Measurements from ENCODE around the gene PRKAG2.

Gene PRKAG2

DNA sequence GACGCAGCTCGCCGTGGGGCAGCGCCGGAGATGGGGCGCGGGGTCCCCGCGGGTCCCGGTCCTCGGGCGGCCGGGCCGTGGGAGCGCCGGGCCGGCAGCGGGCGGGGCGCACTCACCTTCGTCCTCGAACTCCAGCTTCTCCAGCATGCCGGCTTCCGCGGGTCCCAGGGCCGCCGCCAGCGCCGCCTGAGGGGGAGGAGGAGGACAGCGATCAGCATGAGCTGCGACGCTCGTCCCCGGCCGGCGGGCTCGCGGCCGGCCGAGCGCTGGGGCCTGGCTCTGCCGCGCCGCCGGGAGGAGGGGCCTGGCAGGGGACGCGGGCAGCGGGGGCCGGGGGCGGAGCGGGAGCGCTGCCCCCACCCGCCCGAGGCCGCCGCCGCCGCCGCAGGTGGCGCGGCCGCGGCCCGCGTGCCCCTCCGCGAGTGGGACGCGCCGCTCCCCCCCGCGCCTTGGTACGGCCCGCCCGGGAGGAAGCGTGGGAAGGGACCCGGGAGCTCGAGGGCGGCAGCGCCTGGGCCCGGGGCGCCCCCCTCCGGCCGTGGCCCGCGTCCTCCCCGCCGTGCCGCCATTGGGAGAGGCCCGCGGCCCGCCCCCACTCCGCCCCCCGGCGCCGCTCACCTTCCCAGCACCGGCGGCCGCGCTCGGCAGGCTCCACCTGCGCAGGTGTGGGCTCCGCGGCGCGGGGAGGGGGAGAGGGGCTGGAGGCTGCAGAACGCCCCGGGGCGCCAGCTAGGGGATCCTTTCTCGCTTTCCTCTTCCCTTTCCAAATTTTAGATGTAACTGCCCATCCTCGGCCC lies 244.8 kb downstream of the PRKAG2 start:
- peak; percentile 90 for DNase-seq

DNA sequence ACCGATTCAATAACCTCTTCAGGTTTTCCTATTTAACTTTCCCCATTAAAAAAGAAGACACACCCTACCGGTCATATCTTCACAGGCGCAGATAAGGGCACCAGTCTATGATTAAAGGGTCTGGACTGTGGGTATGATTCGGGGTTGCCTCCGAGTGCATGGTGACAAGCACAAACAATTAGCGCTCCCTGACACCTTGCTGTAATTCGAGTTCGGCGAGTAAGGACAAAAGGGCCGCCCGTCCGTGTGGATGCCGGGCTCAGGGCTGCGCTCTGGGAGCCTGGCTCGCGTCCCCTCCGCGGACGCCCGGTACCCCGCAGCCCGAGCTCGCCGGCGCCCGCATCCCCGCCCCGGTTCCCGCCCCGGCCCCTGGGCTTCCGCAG lies 245.4 kb downstream of the PRKAG2 start:
- no peak for DNase-seq

DNA sequence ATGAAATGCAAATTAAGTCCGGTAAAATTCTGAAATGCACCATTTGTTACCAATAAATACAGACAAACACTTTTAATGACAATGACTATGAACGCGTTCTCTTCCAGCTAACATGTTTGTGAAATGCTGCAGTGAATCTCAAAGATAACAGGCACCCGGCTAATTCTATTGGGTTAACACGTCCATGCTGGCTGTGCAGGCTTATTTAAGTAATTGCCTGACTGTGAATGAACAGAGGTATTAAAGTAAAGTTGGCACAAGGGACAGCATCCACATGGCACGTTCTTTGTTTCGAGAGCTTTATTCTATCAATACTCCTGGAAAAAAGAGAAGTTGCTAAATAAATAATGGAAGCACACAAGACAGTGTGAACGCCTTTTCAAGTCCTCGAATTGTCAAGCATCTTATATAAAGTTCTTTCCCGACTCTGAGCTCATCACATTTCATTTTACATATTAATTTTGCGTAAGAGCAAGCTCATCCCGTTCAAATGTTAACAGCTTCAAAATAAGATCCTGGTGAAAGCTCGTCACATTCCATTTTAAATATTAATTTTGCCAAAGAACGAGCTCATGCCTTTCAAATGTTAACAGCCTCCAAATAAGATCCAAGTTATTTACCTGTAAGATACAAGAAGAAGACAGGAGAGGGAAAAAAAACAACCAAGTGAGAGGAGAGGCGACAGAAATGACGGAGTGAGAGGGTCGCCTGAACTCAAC lies 245.9 kb downstream of the PRKAG2 start:
- no peak for DNase-seq

DNA sequence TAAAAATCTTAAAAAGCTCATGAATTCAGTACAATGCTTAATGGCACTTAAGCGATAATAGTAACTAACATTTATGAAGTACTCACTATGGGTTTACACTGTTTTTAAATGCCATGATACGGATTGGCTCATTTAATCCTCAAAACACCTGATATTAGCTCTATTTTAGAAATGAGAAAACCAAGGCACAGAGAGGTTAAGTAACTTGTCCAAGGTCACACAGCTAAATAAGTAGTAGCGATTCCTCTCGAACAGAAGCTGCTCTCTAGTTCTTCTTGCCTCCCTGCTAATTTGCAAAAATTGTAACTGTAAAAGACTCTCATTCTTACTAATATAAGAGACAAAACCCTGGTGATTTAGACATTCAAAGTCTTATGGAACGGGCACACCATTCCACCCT lies 246.6 kb downstream of the PRKAG2 start:
- no peak for DNase-seq

DNA sequence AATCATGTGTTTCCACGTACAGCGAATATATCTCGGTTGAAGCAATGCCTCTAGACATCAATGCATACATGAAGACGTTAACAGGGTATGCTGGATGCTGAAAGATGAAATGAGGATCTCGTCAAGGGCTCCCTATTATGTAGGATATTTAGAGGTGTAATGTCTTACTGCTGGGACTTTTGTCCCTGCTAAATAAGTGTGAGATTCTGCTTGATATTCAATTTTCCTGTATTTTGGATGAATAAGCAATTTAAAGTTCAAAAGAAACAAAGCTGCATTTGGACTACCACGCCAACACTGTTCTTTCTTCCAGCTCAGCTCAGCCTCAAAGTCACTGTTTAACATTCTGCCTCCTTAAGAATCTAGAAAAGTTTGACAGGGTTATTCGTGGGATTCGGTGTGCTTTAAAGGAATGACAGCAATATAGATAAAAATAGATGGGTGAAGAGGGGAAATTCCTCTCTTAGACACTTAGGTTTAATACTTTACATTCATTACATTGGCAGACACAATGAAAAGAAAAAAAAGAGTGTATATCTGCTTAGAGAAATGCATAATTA lies 247.1 kb downstream of the PRKAG2 start:
- no peak for DNase-seq

GRCh38 chr7:151628846-151629604 lies 247.9 kb downstream of the PRKAG2 start:
- DNase-seq: peak; percentile 76

DNA sequence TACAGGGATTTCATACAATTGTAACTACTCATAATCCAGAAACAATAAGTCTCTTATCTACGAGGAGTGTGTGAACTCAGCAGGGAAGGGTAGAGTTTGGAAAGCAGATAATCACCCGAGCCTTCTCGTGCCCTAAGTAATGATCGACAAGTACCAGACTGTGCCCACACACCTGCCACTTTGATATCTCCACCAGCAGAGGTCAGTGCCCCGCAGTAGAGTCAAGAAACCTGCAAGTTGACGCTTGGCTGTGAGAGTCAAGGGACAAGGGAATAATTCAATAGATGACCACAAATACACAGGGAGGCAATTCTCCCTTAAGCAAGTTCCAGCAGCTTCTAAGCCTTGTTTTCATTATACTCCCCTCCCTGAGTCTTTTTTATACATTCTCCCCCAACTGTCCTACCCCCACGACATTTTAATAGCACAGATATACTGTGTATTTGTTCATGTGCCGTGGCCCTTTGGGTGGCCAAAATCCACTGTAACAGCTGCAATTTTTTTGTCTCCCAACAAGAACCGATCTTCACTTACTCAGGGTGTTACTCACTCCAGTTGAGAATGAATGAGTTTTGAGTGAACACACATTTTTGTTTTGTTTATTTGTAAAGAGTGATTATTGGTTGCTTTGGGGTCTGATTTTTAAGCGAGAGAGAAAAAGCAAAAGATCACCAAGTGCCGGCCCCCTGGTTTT lies 250.3 kb downstream of the PRKAG2 start:
- DNase-seq: no peak

- DNase-seq: no peak
Observed at GRCh38 chr7:151625606-151626005, 251.3 kb downstream of the PRKAG2 start.

- no peak for DNase-seq
Observed at GRCh38 chr7:151624246-151624928, 252.5 kb downstream of the PRKAG2 start.

DNA sequence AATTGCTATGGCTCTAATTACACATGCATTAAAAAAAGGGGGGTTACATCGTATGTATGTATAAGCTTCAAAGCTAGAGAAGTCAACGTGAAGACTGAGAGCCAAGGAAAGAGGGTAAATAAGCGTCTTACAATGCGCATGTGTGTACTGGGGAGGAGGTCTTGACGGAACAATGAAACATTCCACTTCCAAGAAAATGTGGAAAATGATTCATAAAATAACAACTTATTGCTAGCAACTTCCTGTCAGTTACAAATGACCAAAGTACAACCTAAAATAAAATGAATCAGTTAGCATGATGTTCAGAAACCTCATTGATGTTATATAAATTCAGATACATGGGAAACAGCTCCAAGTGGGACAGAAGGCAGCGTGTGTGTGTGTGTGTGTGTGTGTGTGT lies 253.1 kb downstream of the PRKAG2 start:
- no peak for DNase-seq

- DNase-seq: no peak
Observed at GRCh38 chr7:151621961-151622360, 255.0 kb downstream of the PRKAG2 start.

GRCh38 chr7:151616443-151617213 lies 260.3 kb downstream of the PRKAG2 start:
- DNase-seq: no peak

DNA sequence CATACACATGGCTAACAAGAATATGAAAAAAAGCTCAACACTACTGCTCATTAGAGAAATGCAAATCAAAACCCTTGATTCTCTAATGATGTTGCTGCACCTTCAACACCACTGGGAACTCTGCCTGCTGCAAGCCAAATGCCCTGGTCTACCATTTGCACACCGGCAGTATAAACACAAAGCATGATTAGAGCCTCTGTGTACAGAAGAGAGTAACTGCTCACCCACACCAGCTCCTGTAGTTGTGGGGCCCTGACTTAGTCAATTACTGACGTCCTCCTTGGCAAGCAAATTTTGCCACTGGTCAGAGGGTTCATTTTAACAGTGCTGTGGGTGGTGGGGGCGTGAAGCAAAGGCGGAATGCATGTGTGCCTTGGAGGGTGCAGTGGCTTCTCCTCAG lies 261.1 kb downstream of the PRKAG2 start:
- no peak for DNase-seq

DNA sequence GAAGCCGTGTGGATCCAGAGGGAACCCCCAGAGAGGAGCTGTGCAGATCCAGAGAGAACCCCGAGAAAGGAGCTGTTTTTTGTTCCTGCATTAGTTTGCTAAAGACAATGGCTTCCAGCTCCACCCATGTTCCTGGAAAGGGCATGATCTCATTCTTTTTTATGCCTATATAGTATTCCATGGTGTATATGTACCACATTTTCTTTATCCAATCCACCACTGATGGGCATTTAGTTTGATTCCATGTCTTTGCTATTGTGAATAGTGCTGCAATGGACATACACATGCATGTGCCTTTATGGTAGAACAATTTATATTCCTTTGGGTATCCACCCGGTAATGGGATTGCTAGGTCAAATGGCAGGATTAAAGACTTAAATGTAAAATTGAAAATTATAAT lies 261.9 kb downstream of the PRKAG2 start:
- no peak for DNase-seq

GRCh38 chr7:151614019-151614418 lies 262.9 kb downstream of the PRKAG2 start:
- no peak for DNase-seq

DNA sequence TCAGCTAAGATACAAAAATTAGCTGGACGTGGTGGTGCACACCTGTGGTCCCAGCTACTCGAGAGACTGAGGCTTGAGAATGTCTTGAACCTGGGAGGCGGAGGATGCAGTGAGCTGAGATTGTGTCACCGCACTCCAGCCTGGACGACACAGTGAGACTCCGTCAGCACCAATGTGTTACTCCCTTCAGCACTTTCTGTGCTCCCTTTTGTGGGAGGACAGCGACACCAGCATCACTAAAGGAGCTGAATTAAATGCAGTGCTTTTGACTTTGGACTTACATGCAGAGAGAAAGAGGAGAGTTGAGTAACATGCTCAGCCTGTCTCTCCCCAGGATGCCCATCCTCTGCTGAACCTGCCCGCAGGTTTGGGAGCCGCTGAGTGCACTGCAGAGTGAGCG lies 265.0 kb downstream of the PRKAG2 start:
- DNase-seq: no peak

DNA sequence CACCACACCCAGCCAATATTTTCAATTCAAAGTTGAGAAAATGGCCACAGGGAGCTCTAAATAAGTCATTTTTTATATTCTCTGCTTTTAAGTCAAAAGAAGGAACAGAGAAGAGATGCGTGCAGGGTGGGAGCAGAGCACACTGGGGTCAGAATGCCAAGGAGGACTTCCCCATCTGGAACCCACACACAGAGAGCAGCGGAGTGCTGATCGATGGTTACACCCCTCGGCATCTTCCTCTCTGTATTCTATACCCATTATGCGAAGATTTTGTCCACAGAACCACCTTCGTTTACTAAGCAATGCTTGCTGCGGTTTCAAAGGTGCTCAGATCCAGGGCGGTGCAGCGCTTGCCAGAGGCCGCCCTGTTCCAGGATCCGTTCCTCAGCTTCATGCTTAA lies 265.9 kb downstream of the PRKAG2 start:
- DNase-seq: no peak

DNA sequence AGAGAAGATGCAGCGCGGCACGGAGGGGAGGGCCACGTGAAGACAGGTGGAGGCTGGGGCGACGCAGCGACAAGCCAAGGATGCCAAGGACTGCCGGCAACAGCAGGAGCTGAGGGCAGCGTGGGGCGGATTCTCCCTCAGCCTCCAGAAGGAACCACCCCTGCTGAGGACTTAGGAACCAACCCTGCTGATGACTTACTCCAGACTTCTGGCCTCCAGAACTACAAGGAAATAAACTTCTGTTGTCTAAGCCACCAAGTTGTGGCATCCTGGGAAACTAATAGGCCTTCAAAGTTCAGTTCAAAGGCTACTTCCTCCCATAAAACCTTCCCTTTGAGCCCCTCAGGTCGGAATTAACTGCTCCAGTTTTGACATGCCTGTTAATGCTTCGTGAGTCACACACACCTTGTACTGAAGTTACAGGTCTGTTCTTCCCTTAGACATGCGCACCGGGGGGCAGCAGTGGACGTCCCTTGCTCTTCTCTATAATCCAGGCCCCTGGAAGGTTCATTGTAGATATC lies 268.8 kb downstream of the PRKAG2 start:
- peak; percentile 94 for DNase-seq

DNA sequence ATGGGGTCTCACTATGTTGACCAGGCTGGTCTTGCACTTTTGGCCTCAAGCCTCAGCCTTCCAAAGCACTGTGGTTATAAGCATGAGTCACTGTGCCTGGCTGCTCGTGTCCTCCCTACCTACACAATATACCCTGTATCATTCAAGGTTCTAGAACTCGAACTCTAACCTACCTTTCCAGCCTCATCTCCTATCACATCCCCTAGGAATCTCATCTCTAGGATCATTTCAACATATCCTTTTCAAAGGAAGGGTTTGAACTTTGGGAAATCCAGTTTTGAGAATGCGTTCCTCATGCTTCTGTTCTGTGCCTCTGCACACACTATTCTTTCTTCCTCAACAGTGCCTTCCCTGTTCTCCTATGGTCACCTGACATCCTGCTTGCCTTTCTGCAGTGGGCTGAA lies 269.4 kb downstream of the PRKAG2 start:
- DNase-seq: no peak

DNA sequence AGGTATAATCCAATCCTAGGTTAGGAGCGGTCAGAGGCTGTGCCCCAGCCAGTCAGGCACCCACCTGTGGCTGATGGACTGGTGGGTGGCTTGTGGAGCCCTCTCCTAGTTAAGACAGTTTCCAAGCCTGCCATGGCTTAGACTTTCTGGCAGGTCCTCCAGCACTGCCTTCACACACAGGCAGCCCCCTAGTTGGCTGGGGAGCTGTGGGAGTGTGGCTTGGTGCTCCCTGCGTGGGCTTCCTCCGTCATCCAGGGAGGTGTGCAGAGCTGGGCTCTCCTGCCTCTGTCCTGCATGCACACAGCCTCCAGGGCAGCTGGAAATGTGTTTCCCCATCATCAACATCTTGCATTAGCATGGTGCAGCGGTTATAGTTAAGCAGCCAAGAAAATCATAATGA lies 273.0 kb downstream of the PRKAG2 start:
- DNase-seq: no peak
